Neutrophil (primary cell): Measurements from ENCODE around the gene CEP135.
"Not testable (repeated sequence)": the region's sequence is repeated elsewhere in the genome, so short reads cannot be mapped to it uniquely, and the experiment has no call there.

Experiments used
- H3K27ac ChIP-seq: fragments of 200-600 bp; sonication (generic); 2 replicates; pipeline ENCODE4 v1.5.1; 2016; ENCODE audit warnings: mild to moderate bottlenecking, moderate library complexity
- H3K27me3 ChIP-seq: fragments of 200-600 bp; sonication (generic); 2 replicates; pipeline ENCODE4 v1.6.0; 2016; ENCODE audit warnings: mild to moderate bottlenecking
- H3K36me3 ChIP-seq: fragments of 200-600 bp; sonication (generic); 2 replicates; pipeline ENCODE4 v1.5.1; 2017
- H3K4me1 ChIP-seq, 2 experiments: fragments of 200-600 bp in 1 of 2; sonication (generic) in 1 of 2; 1 replicate in 1 of 2; 2 replicates in 1 of 2; pipeline versions ENCODE4 v1.5.1 to v1.6.1; 2013 to 2016; ENCODE audit warnings: low read depth in 1 of 2, low read length in 1 of 2, mild to moderate bottlenecking in 1 of 2, moderate library complexity in 1 of 2; ENCODE audit not compliant: control insufficient read depth in 1 of 2, insufficient read depth in 1 of 2
- H3K4me3 ChIP-seq, 2 experiments: fragments of 200-600 bp in 1 of 2; sonication (generic) in 1 of 2; 1 replicate in 1 of 2; 2 replicates in 1 of 2; pipeline ENCODE4 v1.5.1; 2013 to 2016; ENCODE audit warnings: low read depth in 1 of 2, low read length in 1 of 2, mild to moderate bottlenecking in 1 of 2, moderate library complexity in 1 of 2
- H3K9me3 ChIP-seq: fragments of 200-600 bp; sonication (generic); 2 replicates; pipeline ENCODE4 v1.5.1; 2016
- CTCF ChIP-seq: fragments of 200-600 bp; sonication (generic); IDR thresholded peaks from 2 replicates; pipeline ENCODE4 v1.5.1; 2016; ENCODE audit warnings: antibody characterized with exemption

CEP135 gene

GRCh38 chr4:55931833-55932232 lies 16.9 kb upstream of the CEP135 start:
- Histone ChIP-seq H3K4me1 (peaks cover 7 to 9% of the 10 kb centered on the region in 2 experiments), H3K4me3 (no peak overlapping the region), H3K27me3 (peaks cover 11% of the 10 kb centered on the region), H3K36me3 (no peaks in the 10 kb centered on the region), H3K9me3 (no peaks in the 10 kb centered on the region), H3K27ac (no peak overlapping the region)
- TF ChIP-seq CTCF = no peak

GRCh38 chr4:55932511-55932910 lies 16.2 kb upstream of the CEP135 start:
- no peak overlapping the region for H3K4me3 ChIP-seq
- no peaks in the 10 kb centered on the region for H3K36me3 ChIP-seq
- H3K9me3 ChIP-seq = no peaks in the 10 kb centered on the region

GRCh38 chr4:55933611-55934010 lies 15.1 kb upstream of the CEP135 start:
- Histone ChIP-seq H3K9me3 (no peaks in the 10 kb centered on the region), H3K27ac (no peak overlapping the region), H3K27me3 (peaks cover 11% of the 10 kb centered on the region), H3K36me3 (no peaks in the 10 kb centered on the region), H3K4me3 (no peak overlapping the region), H3K4me1 (peaks cover 7 to 9% of the 10 kb centered on the region in 2 experiments)
- TF ChIP-seq CTCF = no peak

More at GRCh38 chr4:55932511-55932910, 16.2 kb upstream of the CEP135 start:
- Histone ChIP-seq H3K27me3 (peaks cover 11% of the 10 kb centered on the region), H3K4me1 (peaks cover 7 to 9% of the 10 kb centered on the region in 2 experiments), H3K27ac (no peak overlapping the region)
- no peak for TF ChIP-seq CTCF

- peaks cover 11% of the 10 kb centered on the region for H3K27me3 ChIP-seq
- not testable (repeated sequence) for H3K9me3 ChIP-seq
Observed at GRCh38 chr4:55935907-55936306, 12.8 kb upstream of the CEP135 start.

GRCh38 chr4:55938481-55938880 lies 10.3 kb upstream of the CEP135 start:
- no peak for TF ChIP-seq CTCF
- no peaks in the 10 kb centered on the region for H3K36me3 ChIP-seq
- H3K4me1 ChIP-seq = no peaks in the 10 kb centered on the region
- no peak overlapping the region for H3K27ac ChIP-seq
- H3K9me3 ChIP-seq = no peaks in the 10 kb centered on the region
- H3K27me3 ChIP-seq = peaks cover 3% of the 10 kb centered on the region
- H3K4me3 ChIP-seq = no peak overlapping the region

More at GRCh38 chr4:55935907-55936306, 12.8 kb upstream of the CEP135 start:
- not testable (repeated sequence) for H3K27ac ChIP-seq, H3K4me1 ChIP-seq, H3K36me3 ChIP-seq, H3K4me3 ChIP-seq

GRCh38 chr4:55939421-55939820 lies 9.3 kb upstream of the CEP135 start:
- no peaks in the 10 kb centered on the region for H3K27me3 ChIP-seq
- no peak overlapping the region for H3K27ac ChIP-seq
- TF ChIP-seq CTCF = no peak
- H3K9me3 ChIP-seq = no peaks in the 10 kb centered on the region
- no peaks in the 10 kb centered on the region for H3K36me3 ChIP-seq
- no peaks in the 10 kb centered on the region for H3K4me1 ChIP-seq
- no peak overlapping the region for H3K4me3 ChIP-seq
